ENCODE data around the gene TRIM34.

DNA sequence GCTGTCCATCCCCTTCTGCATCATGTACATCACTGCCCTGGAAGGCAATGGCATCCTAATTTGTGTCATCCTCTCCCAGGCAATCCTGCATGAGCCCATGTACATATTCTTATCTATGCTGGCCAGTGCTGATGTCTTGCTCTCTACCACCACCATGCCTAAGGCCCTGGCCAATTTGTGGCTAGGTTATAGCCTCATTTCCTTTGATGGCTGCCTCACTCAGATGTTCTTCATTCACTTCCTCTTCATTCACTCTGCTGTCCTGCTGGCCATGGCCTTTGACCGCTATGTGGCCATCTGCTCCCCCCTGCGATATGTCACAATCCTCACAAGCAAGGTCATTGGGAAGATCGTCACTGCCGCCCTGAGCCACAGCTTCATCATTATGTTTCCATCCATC, 43.8 kb upstream of the TRIM34 start:
- no peak for TF ChIP-seq POLR2A (IDR thresholded peaks at IDR 0.05; ENCODE audit: low read length)
- TF ChIP-seq GATA1 (IDR thresholded peaks at IDR 0.05; ENCODE audit: low read depth, low read length): no peak
